CD4-positive, alpha-beta T cell treated with Interferon gamma for 1 hour (primary cell): Measurements from ENCODE around the gene BPIFB4.
A peak's percentile ranks its signal among the peaks of the same experiment; 100 is the strongest.
"Not testable (repeated sequence)": the region's sequence is repeated elsewhere in the genome, so short reads cannot be mapped to it uniquely, and the experiment has no call there.

Source experiments
- DNase-seq: peaks from one replicate; pipeline ENCODE4 v3.0.0-alpha.2; 2020

Gene BPIFB4

DNA sequence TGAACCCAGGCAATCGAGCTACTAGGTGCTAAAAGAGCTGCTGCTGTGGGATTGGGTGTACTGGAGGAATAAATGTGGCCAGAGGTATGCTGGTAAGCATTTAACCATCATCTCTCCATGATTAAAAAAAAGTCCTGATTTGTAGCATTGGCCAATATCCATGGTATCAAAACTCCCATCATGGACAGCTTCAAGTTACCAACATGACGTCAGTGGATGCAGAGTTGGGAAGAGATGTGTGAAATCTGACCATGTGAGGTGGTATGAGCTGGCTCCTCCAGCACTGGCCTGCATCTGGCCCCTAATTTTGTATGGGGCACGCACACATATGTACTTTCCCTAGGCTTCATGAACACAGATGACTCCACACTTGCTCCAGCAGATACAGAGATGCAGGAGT lies 11.7 kb downstream of the BPIFB4 start:
- no peak for DNase-seq

DNA sequence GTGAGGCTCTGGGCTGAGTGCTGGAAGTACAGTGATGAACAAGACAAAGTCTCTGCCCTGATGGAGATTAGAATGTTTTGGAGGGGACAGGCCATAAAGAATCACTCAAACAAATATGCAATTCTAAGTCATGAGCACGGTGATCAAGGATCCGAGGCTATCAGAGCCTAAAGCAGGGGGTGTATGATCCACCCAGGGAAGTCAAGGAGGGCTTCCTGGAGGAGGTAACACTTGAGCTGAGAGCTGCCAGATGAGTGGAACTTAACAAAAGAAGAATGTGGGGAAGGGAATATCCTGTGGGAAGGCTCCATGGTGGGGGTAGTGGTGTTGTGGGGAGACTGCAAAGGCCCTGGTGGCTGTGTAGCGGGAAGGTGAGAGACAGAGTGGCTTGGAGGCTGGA lies 12.2 kb downstream of the BPIFB4 start:
- no peak for DNase-seq

DNA sequence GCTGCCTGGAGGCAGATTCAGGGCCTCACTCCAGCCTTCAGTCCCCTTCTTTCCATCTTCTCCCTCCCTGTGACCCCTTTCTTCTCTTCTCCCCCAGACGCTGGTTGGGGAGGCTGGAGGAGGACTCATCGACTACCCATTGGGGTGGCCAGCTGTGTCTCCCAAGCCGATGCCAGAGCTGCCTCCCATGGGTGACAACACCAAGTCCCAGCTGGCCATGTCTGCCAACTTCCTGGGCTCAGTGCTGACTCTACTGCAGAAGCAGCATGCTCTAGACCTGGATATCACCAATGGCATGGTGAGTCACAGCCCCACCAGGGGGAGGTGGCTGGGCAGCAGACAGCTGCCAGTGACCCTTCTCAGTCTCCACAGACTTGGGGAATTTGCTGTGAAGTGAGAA lies 12.9 kb downstream of the BPIFB4 start:
- no peak for DNase-seq

DNA sequence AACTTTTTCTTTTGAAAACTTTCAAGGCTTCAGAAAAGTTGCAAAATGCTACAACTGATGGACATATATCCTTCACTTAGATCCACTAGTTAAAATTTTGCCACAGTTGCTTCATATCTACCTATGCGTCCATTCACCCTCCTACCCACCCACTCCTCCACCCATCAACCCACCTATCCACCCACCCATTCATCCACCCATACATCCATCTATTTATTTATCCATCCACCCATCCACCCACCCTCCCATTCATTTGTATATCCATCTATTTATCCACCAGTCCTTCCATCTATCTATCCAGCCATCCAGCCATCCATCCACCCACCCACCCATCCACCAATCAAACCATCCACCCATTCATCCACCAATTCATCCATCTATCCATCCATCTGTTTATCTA lies 13.6 kb downstream of the BPIFB4 start:
- DNase-seq, result no peak

DNA sequence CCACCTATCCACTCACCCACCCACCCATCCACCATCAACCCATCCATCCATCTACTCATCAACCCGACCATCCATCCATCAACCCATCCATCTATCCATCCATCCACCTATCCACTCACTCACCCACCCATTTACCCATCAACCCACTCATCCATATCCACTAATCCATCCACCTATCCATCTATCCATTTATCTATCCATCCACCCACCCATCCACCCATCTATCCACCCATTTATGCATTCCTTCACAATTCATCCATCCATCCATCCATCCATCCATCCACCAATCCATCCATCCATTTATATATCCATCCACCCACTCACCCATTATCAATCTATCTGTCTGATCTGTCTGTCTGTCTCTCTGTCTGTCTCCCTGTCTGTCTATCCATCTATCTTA lies 14.1 kb downstream of the BPIFB4 start:
- no peak for DNase-seq

DNA sequence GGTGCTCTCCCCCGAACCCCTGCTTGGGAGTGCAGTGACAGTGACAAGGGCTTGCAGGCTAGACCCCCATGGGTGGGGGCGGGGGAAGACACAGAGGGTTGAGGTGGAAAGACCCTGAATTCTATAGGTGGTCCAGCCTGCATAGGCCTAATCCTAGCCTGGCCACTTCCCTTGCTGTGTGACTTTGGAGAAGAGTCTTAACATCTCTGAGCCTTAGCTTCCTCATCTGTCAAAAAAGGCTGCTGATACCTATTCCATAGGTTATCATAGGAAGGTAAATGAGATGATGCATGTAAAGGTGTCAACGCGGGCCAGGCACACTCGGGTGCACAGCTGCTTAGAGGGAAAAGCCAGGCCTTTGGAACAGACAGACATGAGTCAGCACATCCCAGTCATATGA lies 15.8 kb downstream of the BPIFB4 start:
- no peak for DNase-seq

DNA sequence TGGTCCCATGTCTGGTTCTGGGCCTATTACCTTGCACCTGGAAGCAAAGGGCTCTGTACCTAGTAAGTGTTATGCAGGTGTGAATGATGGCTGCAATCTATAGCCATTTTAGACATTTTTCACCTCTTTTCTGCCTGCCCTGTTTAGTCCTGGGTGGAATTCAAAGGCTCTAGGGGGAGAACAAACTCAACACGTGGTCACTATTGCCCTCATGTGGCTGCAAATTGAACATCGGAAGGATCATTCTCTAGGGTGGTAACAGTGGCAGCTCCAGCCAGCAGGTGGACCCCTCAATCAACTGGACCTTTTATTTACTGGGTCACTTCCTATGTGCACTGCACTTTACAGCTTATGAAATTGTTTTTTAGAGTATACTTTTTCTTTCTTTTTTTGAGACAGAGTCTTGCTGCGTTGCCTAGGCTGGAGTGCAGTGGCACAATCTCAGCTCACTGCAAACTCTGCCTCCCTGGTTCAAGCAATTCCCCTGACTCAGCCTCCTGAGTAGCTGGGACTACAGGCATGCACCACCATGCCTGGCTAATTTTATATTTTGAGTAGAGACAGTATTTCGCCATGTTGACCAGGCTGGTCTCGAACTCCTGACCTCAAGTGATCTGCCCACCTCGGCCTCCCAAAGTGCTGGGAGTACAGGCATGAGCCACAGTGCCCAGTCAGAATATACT lies 16.6 kb downstream of the BPIFB4 start:
- DNase-seq, result peak; percentile 24

DNA sequence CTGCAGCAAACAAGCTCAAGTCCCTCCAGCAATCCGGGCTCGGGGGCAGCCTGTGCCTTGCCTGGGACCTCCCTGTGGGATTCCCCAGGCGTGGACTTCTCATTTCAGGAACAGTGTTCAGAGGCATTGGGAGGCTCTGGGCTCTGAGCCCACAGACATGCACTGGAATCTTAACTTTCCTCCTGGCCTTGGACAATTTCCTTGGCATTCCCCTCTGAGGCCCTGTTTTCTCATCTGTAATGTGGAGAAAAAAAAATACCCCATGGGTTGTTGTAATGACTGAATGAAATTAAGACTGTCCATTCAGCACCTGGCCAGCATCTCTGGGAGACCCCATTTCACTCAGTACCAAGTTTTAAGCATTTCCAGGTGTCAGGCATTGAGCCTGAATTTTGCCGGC lies 17.6 kb downstream of the BPIFB4 start:
- no peak for DNase-seq

DNA sequence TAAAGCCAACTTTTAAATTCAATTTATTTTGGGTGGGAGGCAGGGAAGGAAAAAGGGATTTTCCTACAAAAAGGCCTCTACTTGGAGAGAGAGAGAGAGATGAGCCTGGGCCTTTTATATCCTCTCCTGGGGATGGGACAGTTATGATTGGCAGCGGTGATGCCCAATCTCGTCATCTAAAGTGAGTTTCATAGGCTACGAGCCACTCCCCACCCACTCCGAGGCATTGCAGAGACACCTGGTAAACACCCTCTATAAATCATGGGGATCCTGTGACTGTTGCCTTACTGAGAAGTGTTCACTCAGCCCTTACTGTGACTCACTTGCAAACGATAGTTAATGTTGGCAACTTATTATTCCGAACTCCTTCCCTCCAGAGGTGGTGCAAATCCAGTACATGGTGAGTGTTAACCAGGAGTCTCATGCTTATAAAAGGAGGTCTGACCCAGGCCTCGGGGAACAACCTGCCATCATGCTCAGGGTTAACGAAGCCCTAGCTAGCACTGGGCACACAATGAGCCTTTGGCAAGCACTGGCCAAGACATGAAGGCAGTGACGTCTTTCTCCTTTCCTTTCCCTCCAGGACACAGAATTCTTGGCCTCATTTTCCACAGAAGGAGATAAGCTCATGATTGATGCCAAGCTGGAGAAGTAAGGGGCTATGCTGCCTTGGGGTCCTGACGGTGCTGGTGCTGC lies 20.5 kb downstream of the BPIFB4 start:
- DNase-seq, result no peak

DNA sequence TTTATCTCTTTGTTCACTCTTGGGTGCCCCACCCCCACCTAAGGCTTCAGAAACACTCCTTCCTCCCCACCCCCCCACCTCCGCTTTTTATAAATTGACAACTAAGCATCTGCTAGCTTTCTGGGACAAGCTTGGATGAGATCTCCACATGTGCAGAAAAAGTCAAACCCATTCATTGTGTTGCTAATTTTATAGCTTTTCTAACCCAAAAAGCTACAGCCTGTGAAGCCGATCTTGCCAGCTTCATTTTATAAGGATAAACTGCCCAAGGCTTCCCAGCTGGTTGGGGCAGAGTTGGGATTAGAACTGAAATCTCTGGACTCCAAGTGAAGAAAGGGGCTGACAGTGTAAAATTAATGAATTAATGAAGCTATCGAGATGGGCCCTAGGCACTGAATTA lies 24.1 kb downstream of the BPIFB4 start:
- no peak for DNase-seq

DNA sequence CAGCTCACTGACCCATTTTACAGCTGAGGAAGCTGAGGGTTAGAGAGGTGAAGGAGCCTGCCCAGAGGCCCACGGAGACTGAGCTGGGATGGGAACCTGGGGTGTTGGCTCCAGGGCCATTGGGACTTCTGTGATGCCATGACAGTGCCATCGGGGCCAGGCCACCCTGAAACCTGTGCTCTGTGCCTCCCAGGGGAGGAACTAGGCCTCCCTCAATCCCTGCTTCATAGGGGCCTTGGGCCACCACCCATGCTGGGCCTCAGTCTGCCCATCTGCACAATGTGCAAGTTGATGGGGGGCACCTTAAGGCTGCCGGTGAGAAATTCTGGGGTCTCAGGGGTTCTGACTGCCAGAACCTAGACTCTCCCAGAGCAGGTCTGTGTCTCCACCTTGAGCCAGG lies 24.9 kb downstream of the BPIFB4 start:
- DNase-seq, result no peak

DNA sequence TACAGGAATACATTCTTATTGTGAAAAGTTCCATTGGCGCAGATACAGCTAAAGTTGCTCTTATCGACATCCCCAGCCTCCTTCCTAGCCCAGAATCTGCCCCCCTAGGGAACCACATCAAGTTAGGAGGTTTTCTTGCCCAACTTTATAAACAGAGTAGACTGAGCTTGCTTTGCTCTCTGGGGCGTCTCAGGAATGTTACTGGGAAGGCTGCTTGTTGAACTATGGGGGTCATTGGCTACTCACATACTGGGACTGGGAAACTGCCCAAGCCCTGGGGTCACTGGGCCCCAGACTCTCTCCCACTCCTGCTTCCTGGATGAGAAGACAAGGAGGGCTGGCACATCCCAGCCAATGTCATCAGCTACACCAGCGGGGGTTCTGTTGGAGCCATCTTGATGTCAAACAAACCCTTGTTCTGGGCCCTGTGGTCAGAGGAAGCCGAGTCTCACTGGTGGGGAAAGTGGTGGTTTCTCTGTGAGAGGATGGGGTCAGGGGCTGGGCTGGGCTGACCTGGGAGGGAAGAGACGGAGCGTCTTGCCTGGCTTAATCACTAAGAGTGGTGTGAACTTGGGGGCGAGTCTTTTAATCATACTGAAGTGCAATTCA lies 26.0 kb downstream of the BPIFB4 start:
- DNase-seq, result no peak

DNA sequence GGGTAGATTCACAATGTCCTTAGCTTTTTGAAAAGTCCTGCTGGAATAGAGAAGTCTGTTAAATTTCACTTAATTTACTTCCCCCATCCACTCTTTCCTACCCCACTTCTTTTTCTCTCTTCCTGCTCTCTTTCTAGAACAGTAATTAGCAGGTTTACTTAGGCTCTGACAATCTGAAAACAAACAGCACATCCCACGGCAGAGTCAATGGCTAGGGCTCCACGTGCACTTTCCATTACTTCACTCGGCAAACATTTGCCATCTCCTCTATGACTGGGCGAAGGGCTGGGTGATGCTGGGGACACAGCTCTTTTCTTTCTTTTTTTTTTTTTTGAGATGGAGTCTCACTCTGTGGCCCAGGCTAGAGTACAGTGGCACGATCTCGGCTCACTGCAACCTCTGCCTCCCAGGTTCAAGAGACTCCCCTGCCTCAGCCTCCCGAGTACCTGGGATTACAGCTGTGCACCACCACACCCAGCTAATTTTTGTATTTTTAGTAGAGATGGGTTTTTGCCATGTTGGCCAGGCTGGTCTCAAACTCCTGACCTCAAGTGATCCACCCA lies 26.7 kb downstream of the BPIFB4 start:
- DNase-seq, result not testable (repeated sequence)

DNA sequence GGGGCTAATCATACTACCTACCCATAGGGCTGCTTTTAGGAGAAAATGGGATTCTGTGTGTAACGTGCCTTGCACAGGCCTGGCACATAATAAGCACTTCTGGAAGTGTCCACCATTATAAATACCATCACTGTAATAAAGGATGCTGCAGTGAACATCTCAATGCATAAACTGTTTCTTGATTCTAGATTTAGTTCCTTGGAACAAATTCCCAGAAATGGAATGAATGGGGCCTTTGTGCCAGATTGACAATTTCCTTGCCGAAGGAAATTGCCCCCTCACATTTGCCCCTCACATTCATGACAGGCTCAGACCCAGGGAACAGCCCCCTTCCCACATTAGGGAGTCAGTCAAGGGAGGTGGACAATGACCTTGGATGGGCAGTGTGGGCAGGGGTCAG lies 29.2 kb downstream of the BPIFB4 start:
- DNase-seq, result no peak

DNA sequence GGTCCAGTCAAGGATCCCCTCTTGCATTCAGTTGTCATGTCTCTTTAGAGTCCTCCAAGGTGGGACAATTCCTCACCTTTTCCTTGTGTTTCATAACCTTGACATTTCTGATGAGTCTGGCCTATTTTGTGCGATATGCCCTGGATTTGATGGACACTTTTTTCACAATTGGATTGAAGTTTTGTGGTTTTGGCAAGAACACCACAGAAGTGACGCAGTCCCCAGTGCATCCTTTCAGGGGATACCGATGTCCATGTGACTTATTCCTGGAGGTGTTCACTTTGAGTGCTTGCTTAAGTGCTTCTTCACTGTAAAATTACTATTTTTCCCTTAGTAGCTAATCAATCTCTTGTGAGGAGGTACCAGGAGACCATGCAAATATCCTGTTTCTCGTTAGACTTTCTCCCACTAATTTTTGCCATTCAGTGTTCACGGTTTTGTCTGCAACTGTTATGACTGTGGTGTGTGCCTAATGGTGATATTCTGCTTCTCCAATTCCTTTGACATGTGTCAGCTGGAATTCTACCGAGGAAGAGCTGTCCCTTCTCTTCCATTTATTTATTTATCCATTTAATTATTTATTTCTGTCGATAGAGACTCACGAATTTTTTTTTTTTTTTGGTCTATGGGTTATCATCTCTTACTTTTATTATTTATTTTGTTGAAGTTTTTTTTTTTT lies 30.8 kb downstream of the BPIFB4 start:
- no peak for DNase-seq

DNA sequence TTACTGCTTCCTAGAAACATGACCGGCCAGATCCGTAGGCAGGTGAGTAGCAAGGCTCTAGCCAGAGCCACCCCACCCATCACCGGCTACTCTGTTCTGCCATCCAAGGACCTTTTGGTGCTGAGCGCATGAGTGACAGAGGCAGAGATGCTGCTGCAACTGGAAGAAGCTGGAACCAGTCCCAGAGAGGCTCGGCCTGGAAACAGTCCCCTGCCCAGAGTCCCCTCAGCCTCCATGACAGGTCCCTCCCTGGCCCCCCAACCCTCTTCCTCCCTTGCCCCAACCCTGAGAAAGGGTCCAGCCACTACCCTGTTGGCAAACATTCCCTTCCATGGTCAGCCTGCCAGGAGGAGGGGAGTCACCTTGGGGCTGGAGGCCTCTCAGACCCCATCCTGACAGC lies 31.9 kb downstream of the BPIFB4 start:
- no peak for DNase-seq

DNA sequence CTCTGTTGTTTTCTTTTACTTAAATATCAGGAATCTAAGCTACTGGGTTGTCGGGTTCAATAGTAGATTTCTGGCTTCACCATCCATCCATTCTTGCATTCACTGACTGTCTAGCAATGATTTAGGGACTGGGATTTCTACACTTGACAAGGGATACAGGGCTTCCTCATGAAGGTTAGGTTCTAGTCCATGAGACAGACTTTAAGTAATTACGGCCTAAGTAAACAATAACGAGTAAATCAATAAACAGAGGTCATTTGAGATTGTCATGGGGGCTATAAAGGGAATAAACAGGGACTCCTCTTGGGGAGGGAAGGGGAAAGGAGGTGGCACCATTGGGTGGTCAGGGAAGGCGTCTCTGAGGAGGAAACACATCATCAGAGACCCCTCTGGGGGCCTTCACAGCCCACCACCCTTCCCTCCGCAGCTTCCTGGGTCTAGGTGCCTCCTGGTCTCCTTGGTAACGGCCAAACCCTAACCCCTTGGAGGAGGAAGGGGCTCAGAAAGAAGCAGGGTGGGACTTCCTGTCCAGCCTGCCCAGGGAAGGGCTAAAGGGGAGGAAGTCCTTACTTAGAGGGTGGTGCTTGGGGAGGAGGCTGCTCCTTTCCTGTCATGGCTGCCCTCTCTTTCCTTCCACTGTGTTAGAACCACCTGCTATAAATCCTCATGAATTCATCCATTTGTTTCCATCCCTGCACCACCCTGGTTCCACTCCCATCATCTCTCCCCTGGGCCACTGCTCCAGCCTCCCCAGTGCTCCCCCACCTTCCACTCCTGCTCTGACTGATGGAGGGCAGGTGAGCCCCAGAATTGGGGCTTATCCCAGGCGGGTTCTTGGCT lies 33.3 kb downstream of the BPIFB4 start:
- no peak for DNase-seq

DNA sequence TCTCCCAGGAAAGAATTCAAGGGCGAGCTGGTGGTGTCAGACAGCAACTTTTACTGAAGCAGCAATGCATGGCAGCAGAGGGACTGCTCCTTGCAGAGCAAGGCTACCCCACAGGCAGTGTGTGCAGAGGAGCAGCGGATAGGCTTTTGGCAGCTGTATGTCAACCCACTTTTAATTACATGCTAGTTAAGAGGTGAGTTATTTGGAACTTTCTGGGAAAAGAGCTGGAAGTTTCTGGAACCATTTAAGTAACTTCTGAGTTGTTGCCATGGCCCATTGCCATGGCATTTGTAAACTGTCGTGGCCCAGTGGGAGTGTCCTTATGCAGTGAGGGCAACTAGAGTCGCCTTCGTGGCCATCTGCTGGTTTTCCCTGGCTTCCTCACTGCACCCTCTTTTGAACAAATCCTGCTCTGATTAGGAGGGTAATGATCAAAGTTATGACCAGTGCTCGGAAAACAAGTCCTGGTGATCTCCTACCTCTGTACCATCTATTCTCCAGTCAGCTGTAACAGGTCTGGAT lies 34.0 kb downstream of the BPIFB4 start:
- DNase-seq, result no peak

DNA sequence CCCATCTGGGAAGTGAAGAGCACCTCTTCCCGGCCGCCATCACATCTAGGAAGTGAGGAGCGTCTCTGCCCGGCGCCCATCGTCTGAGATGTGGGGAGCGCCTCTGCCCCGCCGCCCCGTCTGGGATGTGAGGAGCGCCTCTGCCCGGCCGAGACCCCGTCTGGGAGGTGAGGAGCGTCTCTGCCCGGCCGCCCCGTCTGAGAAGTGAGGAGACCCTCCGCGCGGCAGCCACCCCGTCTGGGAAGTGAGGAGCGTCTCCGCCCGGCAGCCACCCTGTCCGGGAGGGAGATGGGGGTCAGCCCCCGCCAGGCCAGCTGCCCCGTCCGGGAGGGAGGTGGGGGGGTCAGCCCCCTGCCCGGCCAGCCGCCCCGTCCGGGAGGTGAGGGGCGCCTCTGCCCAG lies 36.1 kb downstream of the BPIFB4 start:
- not testable (repeated sequence) for DNase-seq

DNA sequence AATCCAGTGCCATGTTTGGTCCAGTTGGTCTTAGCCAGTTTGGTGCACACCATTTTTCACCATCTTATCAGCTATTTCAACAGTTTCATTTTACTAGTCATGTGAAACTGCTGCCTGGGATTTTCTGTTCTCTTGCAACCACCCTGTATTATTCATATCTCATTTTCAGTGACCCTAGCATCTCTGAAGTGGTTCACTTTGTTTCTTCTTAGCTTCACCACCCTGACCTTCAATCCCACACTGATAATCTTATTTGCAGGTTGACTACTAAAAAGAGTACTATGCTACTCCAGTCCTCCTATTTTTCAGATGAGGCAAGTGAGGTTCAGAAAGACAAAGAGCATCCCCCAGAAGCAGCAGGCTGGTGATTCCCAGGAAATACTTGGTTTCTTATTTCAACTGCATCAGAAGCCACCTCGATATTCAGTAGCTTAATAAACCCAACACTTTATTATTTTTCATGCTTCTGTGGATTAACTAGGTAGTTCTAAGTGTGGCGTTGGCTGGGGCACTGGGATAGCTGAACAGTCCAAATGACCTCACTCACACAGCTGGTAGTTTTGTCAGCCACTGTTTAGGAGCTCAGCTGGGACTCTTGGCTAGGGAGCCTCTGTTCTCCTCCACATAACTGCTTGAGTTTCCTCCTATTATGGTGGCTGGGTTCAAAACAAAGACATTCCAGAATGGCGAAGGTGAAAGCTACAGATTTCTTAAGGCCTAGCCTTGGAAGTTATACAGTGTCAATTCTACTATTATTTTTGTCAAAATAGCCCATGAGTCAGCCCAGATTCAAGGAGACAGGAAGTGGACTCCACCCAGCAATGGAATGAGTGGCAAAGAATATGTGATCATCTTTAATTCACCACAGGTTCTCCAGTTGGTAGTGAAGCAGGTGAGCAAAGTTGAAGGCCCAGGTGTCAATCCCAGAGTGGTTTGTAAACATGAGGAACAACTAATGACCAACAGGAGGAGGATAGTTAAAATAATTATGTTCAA lies 40.6 kb downstream of the BPIFB4 start:
- no peak for DNase-seq

DNA sequence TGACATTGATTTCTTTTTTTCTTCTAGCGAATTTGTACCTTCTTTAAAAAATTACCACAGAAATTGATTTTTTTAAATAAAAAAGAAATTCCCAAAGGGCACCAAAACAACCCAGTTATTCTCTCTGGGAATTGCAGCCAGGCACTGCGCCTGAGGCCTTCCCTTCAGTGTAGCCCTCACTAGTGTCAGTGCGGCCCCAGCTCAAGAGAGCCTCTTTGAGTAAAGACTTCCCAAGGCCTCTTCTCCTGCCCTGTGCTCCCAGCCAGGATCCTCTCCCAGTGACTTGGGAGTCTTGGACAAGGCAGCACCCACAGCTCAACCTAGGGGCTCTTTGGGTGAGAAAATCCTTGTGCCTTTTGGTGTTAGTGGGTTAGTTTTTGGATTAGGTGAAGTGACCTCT lies 41.5 kb downstream of the BPIFB4 start:
- DNase-seq, result no peak
